ENCODE results near the gene GNG10. TPM values are rescaled to one million over a fixed set of nuclear protein-coding genes. Genes with fewer than 3 reads are reported as not detected.

GNG10 gene
- total RNA-seq, 1 experiment from 2014 or later = 129 TPM

DNA sequence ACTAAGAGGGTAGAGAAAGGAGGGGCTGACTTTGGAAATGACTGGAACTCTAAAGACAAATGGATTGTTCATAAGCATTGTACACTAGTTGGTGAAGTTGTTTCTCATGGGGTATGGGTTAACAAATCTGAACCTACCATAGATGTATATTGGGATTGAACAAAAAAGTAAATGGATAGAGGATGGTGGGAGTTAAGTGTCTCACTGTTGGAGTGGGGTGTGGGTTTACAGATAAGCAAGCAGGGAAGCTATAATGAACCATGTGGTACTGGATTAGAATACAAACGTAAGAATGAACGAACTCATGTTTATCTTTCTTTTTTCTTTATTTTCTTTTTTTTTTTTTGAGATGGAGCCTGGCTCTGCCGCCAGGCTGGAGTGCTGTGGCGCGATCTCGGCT is 17.8 kb downstream of the GNG10 start:
- Histone ChIP-seq H3K36me3 (peaks cover 7% of the 10 kb centered on the region), H3K27me3 (no peaks in the 10 kb centered on the region), H3K4me3 (no peak overlapping the region), H3K9me3 (peaks cover 6% of the 10 kb centered on the region)
- DNase-seq = no peak

DNA sequence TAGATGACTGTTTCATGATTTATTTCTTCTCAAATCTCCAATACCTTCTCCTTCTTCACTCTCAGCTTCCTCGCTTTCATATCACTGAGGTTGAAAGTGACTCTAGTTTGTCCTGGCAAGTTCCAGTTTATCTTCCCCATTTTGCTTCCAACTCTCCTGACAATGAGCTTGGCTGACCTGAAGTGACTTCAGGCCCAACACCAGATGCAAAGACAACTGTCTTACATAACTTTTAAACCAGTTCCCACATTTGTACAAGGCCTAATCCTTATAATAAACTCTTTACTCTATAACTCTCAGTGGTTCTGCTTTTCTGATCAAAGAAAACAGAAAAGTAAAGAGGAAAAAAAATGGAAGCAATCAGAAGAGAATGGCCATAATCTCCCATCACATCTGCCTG is 22.0 kb downstream of the GNG10 start:
- H3K9me3 ChIP-seq = peaks cover 6% of the 10 kb centered on the region
- H3K4me3 ChIP-seq = no peak overlapping the region
- H3K27me3 ChIP-seq = no peaks in the 10 kb centered on the region
- peaks cover 7% of the 10 kb centered on the region for H3K36me3 ChIP-seq
- no peak for DNase-seq

GRCh38 chr9:111691672-111692329 is 30.4 kb downstream of the GNG10 start:
- H3K27me3 ChIP-seq = no peaks in the 10 kb centered on the region
- H3K4me3 ChIP-seq = no peak overlapping the region
- no peaks in the 10 kb centered on the region for H3K9me3 ChIP-seq
- no peaks in the 10 kb centered on the region for H3K36me3 ChIP-seq
- no peak for DNase-seq

GRCh38 chr9:111696796-111697195 is 35.4 kb downstream of the GNG10 start:
- no peak for DNase-seq
- H3K4me3 ChIP-seq = no peak overlapping the region
- no peaks in the 10 kb centered on the region for H3K27me3 ChIP-seq
- H3K9me3 ChIP-seq = peaks cover 5% of the 10 kb centered on the region
- H3K36me3 ChIP-seq = no peaks in the 10 kb centered on the region

DNA sequence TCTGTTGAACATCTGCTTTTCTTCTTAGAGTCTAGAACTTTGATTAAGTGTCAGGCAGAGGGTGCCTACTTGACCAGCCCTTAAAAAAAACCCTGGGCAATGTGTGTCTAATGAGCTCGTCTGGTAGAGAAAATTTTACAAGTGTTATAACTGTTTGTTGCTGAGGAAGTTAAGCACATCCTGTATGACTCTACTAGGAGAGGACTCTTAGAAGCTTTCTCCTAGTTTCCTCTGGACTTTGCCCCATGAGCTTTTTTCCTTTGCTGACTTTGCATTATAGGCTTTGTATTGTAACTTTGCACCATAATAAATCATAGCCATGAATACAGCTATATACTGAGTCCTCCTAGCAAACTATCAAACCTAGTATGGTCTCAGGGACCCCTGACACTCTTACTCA is 39.4 kb downstream of the GNG10 start:
- DNase-seq = no peak
- Histone ChIP-seq H3K36me3 (no peaks in the 10 kb centered on the region), H3K9me3 (peaks cover 5% of the 10 kb centered on the region), H3K4me3 (no peak overlapping the region), H3K27me3 (no peaks in the 10 kb centered on the region)

DNA sequence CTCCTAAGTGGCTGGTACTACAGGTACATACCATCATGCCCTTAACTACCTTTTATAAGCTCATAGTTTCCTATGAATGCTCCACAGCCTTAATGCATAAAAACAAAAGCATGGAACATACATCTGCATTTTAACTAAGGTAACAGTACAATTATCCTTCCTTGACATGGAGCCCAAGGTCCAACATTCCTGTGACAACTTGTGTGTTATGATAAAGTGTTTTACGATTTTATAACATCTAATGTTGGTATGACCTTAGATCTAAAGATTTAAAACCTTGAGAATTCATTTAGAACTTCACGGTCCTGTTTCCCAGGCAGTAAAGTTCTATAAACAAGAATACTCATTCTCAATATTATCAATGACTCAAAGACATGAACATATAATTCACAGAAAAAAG is 43.1 kb downstream of the GNG10 start:
- no peak for DNase-seq
- Histone ChIP-seq H3K36me3 (no peaks in the 10 kb centered on the region), H3K9me3 (peaks cover 5% of the 10 kb centered on the region), H3K4me3 (no peak overlapping the region), H3K27me3 (no peaks in the 10 kb centered on the region)

- Histone ChIP-seq H3K4me3 (no peak overlapping the region), H3K9me3 (no peaks in the 10 kb centered on the region), H3K27me3 (no peaks in the 10 kb centered on the region), H3K36me3 (no peaks in the 10 kb centered on the region)
- no peak for DNase-seq
Observed at GRCh38 chr9:111711548-111711947, 50.1 kb downstream of the GNG10 start.

- H3K4me3 ChIP-seq = no peak overlapping the region
- DNase-seq = no peak
- H3K9me3 ChIP-seq = no peaks in the 10 kb centered on the region
- no peaks in the 10 kb centered on the region for H3K36me3 ChIP-seq
- H3K27me3 ChIP-seq = no peaks in the 10 kb centered on the region
Observed at GRCh38 chr9:111712369-111712768, 51.0 kb downstream of the GNG10 start.

GRCh38 chr9:111715471-111715870 is 54.1 kb downstream of the GNG10 start:
- Histone ChIP-seq H3K4me3 (no peak overlapping the region), H3K9me3 (no peaks in the 10 kb centered on the region), H3K36me3 (no peaks in the 10 kb centered on the region), H3K27me3 (no peaks in the 10 kb centered on the region)
- DNase-seq = no peak

DNA sequence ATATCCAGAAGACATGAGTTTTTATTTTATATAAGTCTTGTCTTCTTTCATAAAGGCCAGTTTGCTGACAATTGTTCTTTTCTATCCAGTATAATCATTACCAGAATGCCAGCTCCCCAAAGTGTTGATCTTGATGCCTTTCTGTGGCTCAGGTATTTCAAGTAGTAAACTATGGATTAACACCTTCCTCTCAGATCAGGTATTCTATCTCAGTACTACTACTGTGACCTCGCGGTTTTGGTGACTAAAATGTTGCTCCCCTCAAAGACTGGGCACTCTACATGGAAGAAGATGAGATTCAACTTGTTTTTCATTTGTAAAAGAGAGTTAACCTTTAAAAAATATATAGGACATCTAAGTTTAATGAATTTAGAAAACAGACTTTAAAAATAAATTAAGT is 58.1 kb downstream of the GNG10 start:
- no peak overlapping the region for H3K4me3 ChIP-seq
- no peaks in the 10 kb centered on the region for H3K36me3 ChIP-seq
- H3K27me3 ChIP-seq = no peaks in the 10 kb centered on the region
- H3K9me3 ChIP-seq = no peaks in the 10 kb centered on the region
- DNase-seq = no peak

Other genes starting within 250 kb of the GNG10 start
- gene ECPAS, start 177.2 kb upstream of the GNG10 start, total RNA-seq (2014; rRNA removed; shearing (Covaris generic); ENCODE audit: low replicate concordance) = 77.5 and 87.8 TPM in 2 replicates
- not detected in 2 replicates for gene ZNF483, start 136.4 kb upstream of the GNG10 start, total RNA-seq (2014; rRNA removed; shearing (Covaris generic); ENCODE audit: low replicate concordance)
- 50.7 and 66.2 TPM in 2 replicates for gene PTGR1, start 62.0 kb upstream of the GNG10 start, total RNA-seq (2014; rRNA removed; shearing (Covaris generic); ENCODE audit: low replicate concordance)
- gene DNAJC25, start 30.3 kb upstream of the GNG10 start, total RNA-seq (2014; rRNA removed; shearing (Covaris generic); ENCODE audit: low replicate concordance) = 5.7 and 9.1 TPM in 2 replicates
- gene SHOC1, start 133.3 kb downstream of the GNG10 start, total RNA-seq (2014; rRNA removed; shearing (Covaris generic); ENCODE audit: low replicate concordance) = not detected in 2 replicates
- 35.9 and 48.5 TPM in 2 replicates for gene UGCG, start 235.2 kb downstream of the GNG10 start, total RNA-seq (2014; rRNA removed; shearing (Covaris generic); ENCODE audit: low replicate concordance)